Glutamatergic neuron (in vitro differentiated cells): ENCODE measurements around the gene TARS3. TPM values are rescaled to one million over a fixed set of nuclear protein-coding genes. Genes with fewer than 3 reads are reported as not detected.

Source experiments
- DNase-seq: peaks from one replicate; pipeline ENCODE4 v3.0.0; 2022
- H3K27ac Mint-ChIP-seq: one replicate; pipeline ENCODE4 v1.8.0; 2020; ENCODE audit warnings: mild to moderate bottlenecking, mixed read lengths, inconsistent platforms; ENCODE audit not compliant: unreplicated experiment
- H3K27me3 Mint-ChIP-seq: one replicate; pipeline ENCODE4 v1.8.0; 2020; ENCODE audit warnings: mild to moderate bottlenecking, moderate library complexity, mixed read lengths, inconsistent platforms; ENCODE audit not compliant: unreplicated experiment
- H3K36me3 Mint-ChIP-seq: one replicate; pipeline ENCODE4 v1.8.0; 2020; ENCODE audit warnings: mild to moderate bottlenecking, mixed read lengths, inconsistent platforms; ENCODE audit not compliant: unreplicated experiment
- H3K4me1 Mint-ChIP-seq: one replicate; pipeline ENCODE4 v1.8.0; 2020; ENCODE audit warnings: mild to moderate bottlenecking, low read depth, mixed read lengths, inconsistent platforms; ENCODE audit not compliant: unreplicated experiment
- H3K4me3 Mint-ChIP-seq: one replicate; pipeline ENCODE4 v1.8.0; 2020; ENCODE audit warnings: mild to moderate bottlenecking, mixed read lengths, inconsistent platforms; ENCODE audit not compliant: unreplicated experiment
- H3K9me3 Mint-ChIP-seq: one replicate; pipeline ENCODE4 v1.8.0; 2020; ENCODE audit warnings: mild to moderate bottlenecking, moderate library complexity, mixed read lengths, inconsistent platforms; ENCODE audit not compliant: unreplicated experiment
- CTCF ChIP-seq: fragments of 200-600 bp; sonication (generic); IDR thresholded peaks from one replicate; pipeline ENCODE4 v1.5.0; 2021; ENCODE audit not compliant: partially characterized antibody, unreplicated experiment
- total RNA-seq: library from RNA; stranded (reverse); fragmentation: NEBNext Ultra II Directional; extraction: Animal tissue kit (Norgen Biotek cat#: 25700); gene quantifications from one replicate; pipeline ENCODE4 v1.2.1, GENCODE V29; 2021; ENCODE audit not compliant: unreplicated experiment

The TARS3 gene
- total RNA-seq, 1 donor from 2014 or later, result 40.1 TPM

- no peak for DNase-seq
- Mint-ChIP-seq H3K36me3 (no peaks in the 10 kb centered on the region), H3K4me1 (peaks cover 18% of the 10 kb centered on the region), H3K9me3 (peaks cover 6% of the 10 kb centered on the region), H3K4me3 (no peak overlapping the region), H3K27me3 (no peaks in the 10 kb centered on the region), H3K27ac (no peak overlapping the region)
- no peak for TF ChIP-seq CTCF
Observed at GRCh38 chr15:101646672-101647071, 77.6 kb downstream of the TARS3 start.

- peak; percentile 19 for DNase-seq
- Mint-ChIP-seq H3K4me1 (peaks cover 14% of the 10 kb centered on the region), H3K27ac (peak overlapping the region; percentile 76), H3K9me3 (no peaks in the 10 kb centered on the region), H3K4me3 (peak overlapping the region; percentile 55), H3K27me3 (no peaks in the 10 kb centered on the region), H3K36me3 (no peaks in the 10 kb centered on the region)
- TF ChIP-seq CTCF, result no peak
Observed at GRCh38 chr15:101642361-101642760, 81.9 kb downstream of the TARS3 start.

DNA sequence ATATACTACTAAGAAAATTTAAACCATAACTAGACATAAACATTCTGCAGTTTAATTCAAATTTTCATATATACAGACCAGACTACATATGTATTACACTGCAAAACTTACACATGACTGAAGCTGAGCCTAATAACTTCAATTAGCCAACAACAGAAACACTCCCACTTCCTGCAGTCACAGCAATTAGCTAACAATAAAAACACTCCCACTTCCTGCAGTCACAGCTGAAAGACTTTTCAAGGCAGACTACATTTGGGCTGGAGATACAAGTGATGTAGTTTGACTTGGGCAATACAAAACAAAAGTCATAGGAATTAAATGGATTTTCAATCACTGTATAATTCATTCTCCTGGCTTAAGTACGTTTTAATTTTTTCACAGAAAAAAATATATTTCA, 82.4 kb downstream of the TARS3 start:
- Mint-ChIP-seq H3K27ac (peak overlapping the region; percentile 76), H3K4me3 (peak overlapping the region; percentile 55), H3K4me1 (peaks cover 14% of the 10 kb centered on the region), H3K27me3 (no peaks in the 10 kb centered on the region), H3K36me3 (no peaks in the 10 kb centered on the region), H3K9me3 (no peaks in the 10 kb centered on the region)
- TF ChIP-seq CTCF, result no peak
- no peak for DNase-seq

- H3K27me3 Mint-ChIP-seq, result no peaks in the 10 kb centered on the region
- peak; percentile 97 for TF ChIP-seq CTCF
- peaks cover 14% of the 10 kb centered on the region for H3K4me1 Mint-ChIP-seq
- H3K9me3 Mint-ChIP-seq, result no peaks in the 10 kb centered on the region
- H3K4me3 Mint-ChIP-seq, result no peak overlapping the region
- DNase-seq, result peak; percentile 79
- no peaks in the 10 kb centered on the region for H3K36me3 Mint-ChIP-seq
- no peak overlapping the region for H3K27ac Mint-ChIP-seq
Observed at GRCh38 chr15:101641129-101641764, 83.0 kb downstream of the TARS3 start.

DNA sequence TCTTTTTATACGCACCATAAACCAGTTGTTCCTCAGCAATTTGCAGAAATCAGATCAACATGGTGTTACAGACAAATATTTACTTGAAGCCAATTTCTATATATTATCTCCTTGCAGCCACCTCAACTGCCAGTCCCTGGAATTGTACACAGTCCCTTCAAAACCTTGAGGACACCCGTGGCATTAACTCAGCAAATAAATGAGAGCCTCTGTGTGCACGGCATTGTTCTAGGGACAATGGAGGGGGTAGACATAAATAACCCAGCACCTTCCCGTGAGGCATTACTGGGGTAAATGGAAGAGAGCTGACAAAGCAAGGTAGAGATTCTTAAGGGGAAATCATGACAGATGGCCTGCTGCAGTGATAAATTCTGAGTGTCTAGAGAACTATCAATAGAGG, 84.6 kb downstream of the TARS3 start:
- Mint-ChIP-seq H3K9me3 (no peaks in the 10 kb centered on the region), H3K36me3 (no peaks in the 10 kb centered on the region), H3K4me1 (peaks cover 14% of the 10 kb centered on the region), H3K27ac (no peak overlapping the region), H3K27me3 (no peaks in the 10 kb centered on the region), H3K4me3 (no peak overlapping the region)
- no peak for DNase-seq
- no peak for TF ChIP-seq CTCF
